Measurements from ENCODE around the gene SLC17A5.
"Not testable (repeated sequence)": the region's sequence is repeated elsewhere in the genome, so short reads cannot be mapped to it uniquely, and the experiment has no call there.

- TF ChIP-seq FOXM1 (IDR thresholded peaks at IDR 0.05; ENCODE audit: borderline replicate concordance); SP1 (IDR thresholded peaks at IDR 0.05); ZNF384 (IDR thresholded peaks at IDR 0.05); SUZ12 (IDR thresholded peaks at IDR 0.05); HDGF (IDR thresholded peaks at IDR 0.05; ENCODE audit: borderline replicate concordance); L3MBTL2 (conservative IDR thresholded peaks at IDR 0.05); NFRKB (IDR thresholded peaks at IDR 0.05): not testable (repeated sequence)
Measured at GRCh38 chr6:73572531-73572930, 81.3 kb downstream of the SLC17A5 start.
